ENCODE measurements around the gene CNOT11.

DNA sequence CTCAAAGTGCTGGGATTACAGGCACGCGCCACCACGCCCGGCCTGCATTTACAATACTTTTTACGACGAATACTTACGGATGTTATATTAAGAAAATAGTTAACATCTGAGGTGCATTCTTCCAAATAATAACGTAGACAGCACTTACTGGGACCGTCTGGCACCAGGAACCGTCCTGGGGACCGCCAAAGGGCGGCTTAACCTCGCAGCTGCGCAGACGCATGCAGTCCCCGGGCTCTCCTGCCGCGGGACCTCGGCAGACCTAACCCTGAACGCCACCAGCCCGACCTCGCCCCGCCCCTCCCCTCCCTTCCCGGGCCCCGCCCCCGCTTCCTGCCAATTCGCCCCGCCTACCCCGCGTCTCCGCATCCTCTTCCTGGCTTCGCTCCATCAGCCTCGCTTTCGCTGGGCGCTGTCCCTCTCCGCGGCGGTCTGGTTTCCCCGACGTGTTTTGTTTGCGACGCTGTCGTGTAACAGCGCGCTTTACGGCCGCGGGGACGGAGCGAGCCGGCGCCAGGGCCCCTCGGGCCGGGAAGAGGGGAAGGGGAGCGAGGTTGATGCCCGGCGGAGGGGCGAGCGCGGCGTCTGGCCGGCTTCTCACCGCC lies at the start of gene CNOT11:
- TF ChIP-seq CTCF (IDR thresholded peaks at IDR 0.05) (no peak), POLR2A (IDR thresholded peaks at IDR 0.05) (peak in 1 of 2 donors; percentile 41)
